ENCODE results near the gene MAN1A2. TPM values are rescaled to one million over a fixed set of nuclear protein-coding genes. Genes with fewer than 3 reads are reported as not detected.
A peak's percentile ranks its signal among the peaks of the same experiment; 100 is the strongest.

Gene MAN1A2
- total RNA-seq, 6 experiments from 2014 or later: 24.6 to 39.2 (median 31.2) TPM

- Histone ChIP-seq H3K36me3 (peaks cover 0 to 3% (median 0%) of the 10 kb centered on the region in 4 donors), H3K27me3 (no peaks in the 10 kb centered on the region), H3K4me3 (no peak overlapping the region), H3K27ac (no peak overlapping the region), H3K9me3 (no peaks in the 10 kb centered on the region), H3K4me1 (no peaks in the 10 kb centered on the region)
- no peak for ATAC-seq
- TF ChIP-seq CTCF (IDR thresholded peaks at IDR 0.05) (no peak), POLR2A (IDR thresholded peaks at IDR 0.05) (no peak)
- WGBS (ENCODE audit: insufficient coverage, low coverage, low lambda C conversion rate, missing lambda C conversion rate): 100% methylated on average over 3 of the region's 3 CpGs
- intact Hi-C loops (cut with DNase I): no loop called here
- no peak for DNase-seq
These were observed 134.0 kb downstream of the MAN1A2 start for GRCh38 chr1:117501281-117501680.

GRCh38 chr1:117511273-117511672 is 144.0 kb downstream of the MAN1A2 start:
- intact Hi-C loops (cut with DNase I): no loop called here
- Histone ChIP-seq H3K9me3 (no peaks in the 10 kb centered on the region), H3K4me1 (no peaks in the 10 kb centered on the region), H3K27me3 (no peaks in the 10 kb centered on the region), H3K27ac (no peak overlapping the region), H3K4me3 (no peak overlapping the region), H3K36me3 (peaks cover 0 to 8% (median 0%) of the 10 kb centered on the region in 4 donors)
- TF ChIP-seq POLR2A (IDR thresholded peaks at IDR 0.05) (no peak), CTCF (IDR thresholded peaks at IDR 0.05) (no peak)
- ATAC-seq (no peak), DNase-seq (no peak)
- WGBS (ENCODE audit: insufficient coverage, low coverage, low lambda C conversion rate, missing lambda C conversion rate): 97% methylated on average over 2 of the region's 3 CpGs

- 0% methylated on average over 1 of the region's 1 CpG for WGBS (ENCODE audit: insufficient coverage, low coverage, low lambda C conversion rate, missing lambda C conversion rate)
- Histone ChIP-seq H3K4me3 (no peak overlapping the region), H3K36me3 (peaks cover 0 to 2% (median under 1%) of the 10 kb centered on the region in 4 donors), H3K27me3 (no peaks in the 10 kb centered on the region), H3K9me3 (no peaks in the 10 kb centered on the region), H3K4me1 (no peaks in the 10 kb centered on the region), H3K27ac (no peak overlapping the region)
- TF ChIP-seq CTCF (IDR thresholded peaks at IDR 0.05): peak; percentile 57 to 63 (median 58)
- no peak for TF ChIP-seq POLR2A (IDR thresholded peaks at IDR 0.05)
- DNase-seq: no peak
- ATAC-seq: peak; percentile 38 to 64 (median 53)
- intact Hi-C loops (cut with DNase I): no loop called here
These were observed 145.6 kb downstream of the MAN1A2 start for GRCh38 chr1:117512728-117513321.

GRCh38 chr1:117523111-117523510 is 155.9 kb downstream of the MAN1A2 start:
- no peak for ATAC-seq
- H3K27me3 ChIP-seq: no peaks in the 10 kb centered on the region
- no peaks in the 10 kb centered on the region for H3K36me3 ChIP-seq
- WGBS (ENCODE audit: insufficient coverage, low coverage, low lambda C conversion rate, missing lambda C conversion rate): 90% methylated on average over 1 of the region's 1 CpG
- H3K27ac ChIP-seq: no peak overlapping the region
- intact Hi-C loops (cut with DNase I): no loop called here
- no peaks in the 10 kb centered on the region for H3K9me3 ChIP-seq
- TF ChIP-seq POLR2A (IDR thresholded peaks at IDR 0.05) (no peak), CTCF (IDR thresholded peaks at IDR 0.05) (no peak)
- no peak overlapping the region for H3K4me3 ChIP-seq
- DNase-seq: no peak
- H3K4me1 ChIP-seq: peaks cover 0 to 13% (median 5%) of the 10 kb centered on the region in 4 donors
